OCI-LY1 (cell line): ENCODE measurements around the gene PCLO.

Source experiments
- CTCF ChIP-seq: fragments of 200-600 bp; sonication (generic), shearing (Covaris generic); IDR thresholded peaks from 2 replicates; pipeline ENCODE4 v1.5.1; 2017; ENCODE audit warnings: mild to moderate bottlenecking, antibody characterized with exemption, low read length, moderate library complexity, mixed read lengths
- EZH2 ChIP-seq: fragments of 200-600 bp; sonication (generic), shearing (Covaris generic); IDR thresholded peaks from 2 replicates; pipeline ENCODE4 v1.8.0; 2017; ENCODE audit warnings: borderline replicate concordance, mixed run types, mild to moderate bottlenecking, antibody characterized with exemption, low read length, moderate library complexity, mixed read lengths

- no peak for TF ChIP-seq CTCF
- TF ChIP-seq EZH2, result no peak
Observed at GRCh38 chr7:82840061-82840460, 322.6 kb downstream of the PCLO start.
